Fibroblast of peridontal ligament (primary cell): ENCODE results near the gene NR2C1.

Source experiments
- DNase-seq: peaks from one replicate; pipeline ENCODE4 v3.0.0-alpha.2; 2010; ENCODE audit errors: extremely low read depth

NR2C1 gene

DNA sequence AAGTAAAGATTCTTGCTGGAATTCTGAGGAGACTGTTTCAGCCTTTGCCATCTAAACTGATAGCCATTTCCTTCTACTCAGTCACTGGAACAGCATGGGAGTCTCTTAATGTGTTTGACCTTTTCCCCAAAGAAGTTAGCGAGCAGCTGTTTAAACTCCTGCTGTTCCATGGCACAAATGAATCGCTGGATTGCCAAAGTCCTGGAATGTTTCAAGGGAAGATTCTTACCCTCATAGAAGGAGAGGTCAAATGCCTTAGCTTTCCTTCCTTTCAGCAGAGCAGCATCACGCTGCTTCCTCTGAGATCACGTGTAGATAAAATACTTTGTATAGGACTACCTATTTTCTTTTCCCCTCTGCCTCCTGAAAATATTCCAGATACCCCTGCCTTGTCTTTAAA lies 10.5 kb upstream of the NR2C1 start:
- DNase-seq: peak; percentile 81

DNA sequence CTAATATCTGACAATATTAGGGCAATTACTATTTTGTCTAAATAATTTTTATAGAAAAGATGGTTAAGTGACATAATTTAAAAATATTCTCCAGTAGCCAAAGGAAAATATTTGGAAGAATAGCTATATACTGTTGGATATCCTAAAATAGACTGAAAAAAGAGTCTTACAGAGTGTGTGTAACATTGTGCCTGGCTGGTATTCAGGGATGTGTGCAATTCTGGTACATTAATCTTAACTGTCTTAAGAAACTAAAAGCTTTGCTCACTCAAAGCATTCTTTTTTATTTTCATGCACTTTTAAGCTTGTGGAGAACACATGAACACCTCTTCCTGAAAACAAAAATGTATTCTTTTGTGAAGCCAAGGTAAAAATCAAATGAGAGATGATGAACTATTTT lies 10.1 kb upstream of the NR2C1 start:
- no peak for DNase-seq

DNA sequence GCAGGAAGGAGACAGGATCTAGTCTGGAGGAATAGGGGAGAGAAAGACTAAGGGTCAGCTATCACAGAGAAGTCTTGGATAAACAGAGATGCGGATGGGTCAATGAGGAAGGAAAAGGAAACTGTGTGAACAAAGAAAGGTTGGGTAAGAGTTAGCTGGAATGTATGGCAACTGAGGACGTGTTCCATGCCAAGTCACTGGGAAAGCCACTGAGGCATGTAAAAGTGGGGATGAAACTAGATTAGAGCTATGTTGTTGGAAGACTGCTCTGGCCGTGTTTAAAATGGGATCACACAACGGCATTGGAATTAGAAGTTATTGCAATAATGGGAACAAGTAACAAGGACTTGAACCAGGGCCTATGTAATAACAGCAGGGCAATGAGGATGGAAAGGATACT lies 3.9 kb upstream of the NR2C1 start:
- peak; percentile 70 for DNase-seq

- peak; percentile 65 for DNase-seq
These were observed 1.3 kb upstream of the NR2C1 start for GRCh38 chr12:95074766-95075165.

DNA sequence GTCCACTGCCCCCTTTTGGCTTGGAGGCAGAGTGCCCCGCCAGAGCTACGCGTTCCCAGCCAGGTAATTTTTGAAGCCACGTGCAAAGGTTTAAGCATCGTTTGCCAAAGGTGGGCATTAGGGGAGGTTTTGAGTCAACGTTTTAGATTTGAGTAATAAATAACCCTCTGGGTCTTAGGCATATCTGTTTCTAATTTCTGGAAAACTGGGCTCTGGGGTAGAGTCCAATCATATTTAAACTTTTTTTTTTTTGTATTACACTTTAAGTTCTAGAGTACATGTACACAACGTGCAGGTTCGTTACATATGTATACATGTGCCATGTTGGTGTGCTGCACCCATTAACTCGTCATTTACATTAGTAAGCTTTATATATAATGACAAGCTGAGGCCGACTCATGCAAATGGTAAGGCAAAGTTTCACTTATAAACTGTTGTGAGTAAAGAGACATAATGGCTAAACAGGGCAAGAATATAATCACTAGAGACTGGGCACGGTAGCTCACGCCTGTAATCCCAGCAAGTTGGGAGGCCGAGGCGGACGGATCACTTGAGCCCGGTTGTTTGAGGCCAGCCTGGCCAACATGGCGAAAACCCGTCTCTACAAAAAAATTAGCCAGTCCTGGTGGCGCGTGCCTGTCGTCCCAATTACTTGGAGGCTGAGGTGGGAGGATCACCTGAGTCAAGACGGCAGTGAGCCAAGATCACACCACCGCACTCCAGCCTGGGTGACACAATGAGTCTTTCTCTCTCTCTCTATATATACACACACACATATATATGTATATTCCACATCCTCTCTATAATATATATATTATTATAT lies 491 bp upstream of the NR2C1 start:
- no peak for DNase-seq

DNA sequence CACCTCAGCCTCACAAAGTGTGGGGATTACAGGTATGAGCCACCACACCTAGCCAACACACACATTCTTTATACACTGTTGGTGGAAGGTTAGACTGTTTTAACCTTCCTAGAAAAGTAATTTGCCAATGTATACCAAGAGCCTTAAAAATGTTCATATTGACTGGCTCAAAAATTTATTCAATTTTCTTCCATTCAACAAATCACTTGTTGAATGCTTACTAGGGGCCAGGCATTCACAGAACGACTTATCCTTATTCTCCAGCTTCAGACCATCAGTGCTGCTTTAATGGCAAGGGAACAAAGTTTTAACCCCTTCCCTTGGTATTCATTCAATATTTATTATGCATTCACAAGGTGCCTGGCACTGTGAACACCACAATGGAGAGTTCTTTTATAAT lies 3.0 kb downstream of the NR2C1 start:
- DNase-seq: no peak

DNA sequence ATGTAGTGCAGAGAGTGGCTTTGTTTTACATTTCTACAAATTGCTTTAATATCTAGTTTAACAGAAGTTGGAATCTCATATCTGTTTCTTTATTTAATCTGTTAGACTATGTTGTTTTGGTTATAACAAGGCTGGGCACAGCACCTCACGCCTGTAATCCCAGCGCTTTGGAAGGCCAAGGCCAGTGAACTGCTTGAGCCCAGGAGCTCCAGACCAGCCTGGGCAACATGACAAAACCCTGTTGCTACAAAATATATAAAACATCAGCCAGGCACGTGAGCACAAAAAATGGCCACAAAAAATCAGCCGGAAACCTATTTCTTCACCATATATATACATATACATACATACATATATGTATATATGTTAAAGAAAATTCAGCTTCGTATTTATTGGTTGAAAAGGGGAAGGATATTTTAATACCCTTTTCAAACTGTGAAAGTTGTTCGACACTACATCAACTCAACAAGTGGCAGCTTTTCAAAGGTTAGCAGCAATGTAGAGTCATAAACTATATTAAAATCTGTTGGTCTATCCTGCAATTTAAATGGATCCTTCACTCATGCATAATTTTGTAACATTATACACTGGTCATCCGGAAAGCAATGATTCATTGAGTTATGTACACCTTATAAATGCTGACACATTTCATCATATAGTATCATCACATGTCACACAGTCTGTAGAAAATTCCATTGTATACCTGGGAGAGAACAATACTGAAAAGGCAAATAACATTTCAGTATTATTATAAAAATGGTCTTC lies 7.1 kb downstream of the NR2C1 start:
- no peak for DNase-seq

DNA sequence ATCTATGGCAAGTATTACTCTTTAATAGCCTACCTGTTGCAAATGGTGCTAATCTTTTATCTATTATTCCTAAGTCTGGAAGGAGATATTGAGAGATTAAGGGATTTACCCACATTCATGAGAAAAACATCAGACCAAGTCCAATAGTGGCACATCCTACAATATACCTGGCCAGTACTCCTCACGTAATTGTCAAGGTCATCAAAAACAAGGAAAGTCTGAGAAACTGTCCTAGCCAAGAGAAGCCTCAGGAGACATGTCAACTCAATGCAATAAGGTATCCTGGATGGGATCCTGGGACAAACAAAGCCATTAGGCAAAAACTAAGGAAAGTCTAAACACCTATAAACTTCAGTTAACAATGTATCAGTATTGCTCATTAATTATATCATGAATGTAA lies 12.5 kb downstream of the NR2C1 start:
- no peak for DNase-seq

GRCh38 chr12:95059984-95060383 lies 13.4 kb downstream of the NR2C1 start:
- no peak for DNase-seq

DNA sequence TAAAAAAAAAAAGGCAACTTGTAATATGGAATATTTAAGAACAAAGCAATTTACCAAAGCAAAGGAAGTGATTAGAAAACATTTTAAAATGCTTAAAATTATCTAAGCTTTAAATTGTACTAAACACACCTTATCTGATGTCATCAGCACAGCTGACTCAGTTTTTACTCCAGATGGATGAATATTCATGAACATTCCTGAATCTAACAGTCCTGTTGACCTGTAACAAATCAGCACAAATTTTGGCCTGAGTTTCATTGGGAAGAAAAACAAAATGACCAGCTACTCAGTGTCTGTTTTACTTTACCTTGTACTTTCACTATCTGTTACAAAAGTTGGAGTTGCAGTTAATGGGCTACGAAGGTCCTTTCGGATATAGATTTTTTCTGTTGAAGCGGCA lies 16.0 kb downstream of the NR2C1 start:
- DNase-seq: no peak

GRCh38 chr12:95055057-95055456 lies 18.4 kb downstream of the NR2C1 start:
- no peak for DNase-seq

DNA sequence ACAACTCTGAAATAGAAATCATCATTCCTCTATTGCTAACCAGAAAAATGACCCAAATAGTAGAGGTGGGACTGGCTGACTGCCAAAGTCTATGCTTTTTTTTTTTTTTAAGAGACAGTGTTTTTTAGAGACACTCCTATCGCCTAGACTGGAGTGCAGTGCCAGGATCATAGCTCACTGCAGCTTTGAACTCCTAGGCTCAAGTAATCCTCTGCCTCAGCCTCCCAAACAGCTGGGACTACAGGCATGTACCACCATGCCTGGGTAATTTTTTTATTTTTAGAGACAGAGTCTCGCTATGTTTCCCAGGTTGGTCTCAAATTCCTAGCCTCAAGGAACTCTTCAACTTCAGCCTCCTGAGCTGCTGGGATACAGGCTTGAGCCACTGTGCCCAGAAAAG lies 19.2 kb downstream of the NR2C1 start:
- DNase-seq: no peak

DNA sequence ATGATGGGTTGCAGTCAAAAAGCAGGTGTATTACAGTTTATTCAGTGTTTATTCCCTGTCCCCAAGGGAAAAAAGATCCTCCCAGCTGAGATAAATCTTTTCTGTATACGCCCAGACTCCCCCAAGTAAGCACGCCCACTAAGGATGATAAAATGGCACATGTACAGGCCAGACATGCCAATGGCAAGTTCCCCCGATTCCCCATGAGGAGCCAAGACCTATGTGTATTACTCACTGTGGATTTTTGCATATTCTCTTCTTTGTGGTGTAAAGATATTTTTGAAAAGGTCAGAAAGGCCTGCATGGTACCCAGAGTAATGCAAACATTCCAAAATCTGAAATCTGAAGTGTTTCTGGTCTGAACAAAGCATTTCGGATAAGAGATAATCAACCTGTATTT lies 22.2 kb downstream of the NR2C1 start:
- no peak for DNase-seq

DNA sequence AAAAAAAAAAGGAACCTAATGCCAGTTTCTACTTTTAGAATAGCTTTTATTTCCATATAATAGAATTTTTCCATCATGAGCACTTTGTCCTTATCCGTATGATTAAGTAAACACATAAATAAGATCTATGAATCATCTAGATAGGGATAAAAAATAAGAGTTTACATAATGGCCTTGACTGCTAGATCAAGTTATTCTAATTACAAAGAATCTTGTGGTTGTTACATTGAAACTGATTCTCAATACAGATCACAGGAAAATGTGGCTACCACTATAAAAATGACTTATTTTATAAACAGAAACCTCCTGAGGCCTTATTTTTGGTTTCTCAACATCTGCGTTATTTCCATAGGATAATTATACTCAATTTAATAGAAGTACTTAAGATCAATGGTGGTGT lies 35.5 kb downstream of the NR2C1 start:
- no peak for DNase-seq

DNA sequence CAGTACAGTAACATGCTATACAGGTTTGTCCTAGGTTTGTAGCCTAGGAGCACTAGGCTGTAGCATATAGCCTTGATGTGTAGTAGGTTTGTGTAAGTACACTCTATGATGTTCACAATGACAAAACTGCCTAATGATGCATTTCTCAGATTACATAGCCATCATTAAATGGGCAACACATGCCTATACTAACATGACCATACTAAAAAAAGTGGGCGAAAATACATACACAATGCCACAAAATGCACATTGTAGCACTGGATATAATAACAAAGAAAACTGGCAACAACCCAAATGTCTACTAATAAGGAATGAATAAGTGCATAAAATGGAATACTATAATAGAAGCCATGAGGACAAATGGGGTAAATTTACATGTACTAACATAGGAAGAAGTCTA lies 38.7 kb downstream of the NR2C1 start:
- DNase-seq: no peak

DNA sequence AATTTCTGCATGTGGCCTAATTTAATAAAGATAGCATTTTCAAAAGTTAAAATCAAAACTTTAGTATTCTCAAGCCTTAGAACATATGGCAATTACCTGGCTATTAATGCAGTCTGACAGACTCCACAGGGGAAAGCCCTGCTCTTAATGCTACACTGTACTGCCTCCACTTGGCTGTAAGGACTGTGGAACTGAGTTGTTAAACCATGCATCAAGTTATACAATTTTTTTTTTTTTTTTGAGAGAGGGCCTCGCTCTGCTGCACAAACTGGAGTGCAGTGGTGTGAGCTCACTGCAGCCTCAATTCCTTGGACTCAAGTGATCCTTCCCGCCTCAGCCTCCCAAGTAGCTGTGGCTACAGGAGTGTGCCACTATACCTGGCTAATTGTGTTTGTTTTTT lies 50.9 kb downstream of the NR2C1 start:
- no peak for DNase-seq

DNA sequence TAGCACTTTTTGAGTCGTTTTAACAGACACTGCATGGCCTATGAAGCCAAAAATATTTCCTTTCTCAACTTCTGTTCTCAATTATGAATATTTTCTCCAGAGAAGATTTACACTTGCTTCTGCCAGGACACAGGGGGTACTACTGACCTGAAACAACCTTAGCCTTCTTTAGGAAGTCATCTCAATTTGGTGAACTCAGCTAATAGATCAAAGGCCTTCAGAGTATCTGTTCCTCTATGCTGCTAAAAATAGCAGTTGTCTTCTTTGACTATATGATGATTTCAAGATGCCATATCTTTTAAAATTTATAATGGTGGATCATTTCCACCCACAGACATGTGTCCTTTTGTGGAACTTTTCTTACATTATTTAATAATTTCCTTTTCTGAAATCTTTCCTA lies 55.9 kb downstream of the NR2C1 start:
- peak; percentile 9 for DNase-seq

GRCh38 chr12:95016120-95016519 lies 57.3 kb downstream of the NR2C1 start:
- DNase-seq: no peak

- DNase-seq: no peak
These were observed 58.9 kb downstream of the NR2C1 start for GRCh38 chr12:95014554-95014953.

DNA sequence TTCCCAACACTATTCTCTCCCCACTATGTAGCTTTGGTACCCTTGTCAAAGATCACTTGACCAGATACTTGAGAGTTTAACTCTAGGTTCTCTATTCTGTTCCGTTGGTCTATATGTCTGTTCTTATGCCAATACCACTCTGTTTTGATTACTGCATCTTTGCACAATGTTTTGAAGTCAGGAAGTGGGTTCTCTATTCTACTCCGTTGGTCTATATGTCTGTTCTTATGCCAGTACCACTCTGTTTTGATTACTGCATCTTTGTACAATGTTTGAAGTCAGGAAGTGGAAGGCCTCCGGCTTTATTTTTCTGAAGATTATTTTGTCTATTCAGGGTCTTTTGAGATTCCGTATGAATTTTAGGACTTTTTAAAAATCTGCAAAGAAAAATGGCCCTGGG lies 67.2 kb downstream of the NR2C1 start:
- DNase-seq: no peak

GRCh38 chr12:95004610-95005009 lies 68.8 kb downstream of the NR2C1 start:
- DNase-seq: peak; percentile 70

DNA sequence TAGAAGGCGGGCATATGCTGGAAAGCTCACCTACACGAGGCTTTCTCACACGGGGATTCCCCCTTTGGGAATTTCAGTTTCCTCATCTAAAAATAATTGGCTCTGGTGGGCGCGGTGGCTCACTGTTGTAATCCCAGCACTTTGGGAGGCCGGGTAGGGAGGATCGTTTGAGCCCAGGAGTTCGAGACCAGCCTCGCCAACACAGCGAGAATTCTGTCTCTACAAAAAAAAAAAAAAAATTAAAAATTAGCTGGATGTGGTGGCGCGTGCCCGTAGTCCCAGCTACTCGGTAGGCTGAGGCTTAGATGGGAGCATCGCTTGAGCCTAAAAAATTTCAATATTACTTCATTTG lies 69.5 kb downstream of the NR2C1 start:
- DNase-seq: no peak

DNA sequence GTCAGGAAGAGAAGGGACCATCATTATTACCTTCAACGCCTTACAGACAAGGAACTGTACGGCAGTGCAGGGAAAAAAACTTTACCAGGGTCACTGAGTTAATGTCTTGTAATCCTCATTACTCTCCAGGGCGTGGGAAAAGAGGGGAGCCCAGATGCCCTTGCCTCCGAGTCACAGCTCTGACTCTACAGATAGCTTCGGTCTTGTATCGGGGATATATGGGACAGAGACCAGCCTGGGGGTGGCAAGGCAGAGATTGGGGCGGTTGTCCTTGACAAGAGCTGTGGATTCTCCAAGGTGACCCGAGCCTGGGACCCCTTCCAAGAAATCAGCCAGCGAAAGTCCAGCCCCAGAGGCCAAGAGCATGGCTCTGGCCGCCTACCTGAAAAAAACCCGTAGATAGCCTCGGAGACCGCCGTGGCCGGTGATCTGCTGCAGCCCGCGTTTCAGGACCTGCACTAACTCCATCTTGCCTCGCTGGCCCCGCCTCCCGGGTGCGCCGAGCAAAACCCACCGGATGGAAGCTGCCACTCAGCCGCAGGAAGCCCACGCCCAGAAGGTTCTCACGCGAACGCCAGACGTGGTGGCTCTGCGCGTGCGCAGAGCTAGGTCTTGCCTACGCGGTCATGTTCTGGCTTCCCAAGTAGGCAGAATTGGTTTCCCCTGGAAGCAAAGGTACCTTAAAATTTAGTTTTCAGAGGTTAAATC lies 70.1 kb downstream of the NR2C1 start, which contains the start of gene NDUFA12:
Gene NDUFA12 (minus strand): TSS at position 485 of the 708 bp plus-strand sequence. CDS start 17 bp downstream, at position 468.
- peak; percentile 96 for DNase-seq
